Pancreas (tissue), 10 donors: Measurements from ENCODE around the gene PROKR1. TPM values are rescaled to one million over a fixed set of nuclear protein-coding genes. Genes with fewer than 3 reads are reported as not detected.

Experiments
- ATAC-seq, 4 donors: fragments of 200-7000 bp; cut with Tn5 transposase; one replicate each; pipeline versions ENCODE4 v1.8.0 to v1.9.1; 2020; ENCODE audit warnings: mild to moderate bottlenecking in 4 of 4, moderate library complexity in 4 of 4
- DNase-seq, 6 donors: peaks; one replicate each; pipeline ENCODE4 v3.0.0-alpha.2; 2020
- FAIRE-seq: peaks from 2 replicates; lab custom pipeline; 2012; peaks lifted over from hg19 to GRCh38; lab: Jason Lieb, UNC
- H3K27ac ChIP-seq, 4 donors: fragments of 200-600 bp; sonication (generic); 1 replicate in 3 of 4; 2 replicates in 1 of 4; pipeline versions ENCODE4 v1.5.0 to v1.8.0; 2020
- H3K27me3 ChIP-seq, 4 donors: fragments of 200-600 bp; one replicate each; pipeline ENCODE4 v1.8.0; 2021
- H3K36me3 ChIP-seq, 3 donors: fragments of 200-600 bp; sonication (generic) in 1 of 3; one replicate each; pipeline versions ENCODE4 v1.5.0 to v1.8.0; 2020 to 2021
- H3K4me1 ChIP-seq, 3 donors: fragments of 200-600 bp; one replicate each; pipeline ENCODE4 v1.8.0; 2021
- H3K4me3 ChIP-seq, 4 donors: fragments of 200-600 bp; sonication (generic) in 2 of 4; one replicate each; pipeline versions ENCODE4 v1.5.0 to v1.8.0; 2020 to 2021
- H3K9me3 ChIP-seq, 4 donors: fragments of 200-600 bp; one replicate each; pipeline ENCODE4 v1.8.0; 2021
- CTCF ChIP-seq, 4 donors: fragments of 200-600 bp; sonication (generic) in 3 of 4; IDR thresholded peaks; one replicate each; pipeline versions ENCODE4 v1.5.0 to v1.8.0; 2021; ENCODE audit warnings: antibody characterized with exemption in 4 of 4
- WGBS, 2 donors: extraction: QIAGEN DNeasy Blood & Tissue Kit; methylation state at CpG; one replicate each; pipeline ENCODE4 v1.1.7; 2013; 5-methylcytosine and 5-hydroxymethylcytosine counted together
- intact Hi-C, 3 donors: fragments of 100-400 bp; cut with DNase I; formaldehyde crosslinking; loops; one replicate each; pipeline versions ENCODE4 v1.11.1 to v1.14.2; 2022
- polyA plus RNA-seq, 2 donors: library from polyadenylated mRNA; stranded (reverse); fragments of 200-250 nt; gene quantifications; one replicate each; pipeline ENCODE4 v1.2.3, GENCODE V29; 2013
- total RNA-seq, 6 donors: library from RNA; stranded (reverse); fragmentation: NEBNext Ultra II Directional in 4 of 6; extraction: Animal tissue kit (Norgen Biotek cat#: 25700) in 4 of 6; gene quantifications; one replicate each; pipeline versions ENCODE4 v1.2.1 to v1.2.4, GENCODE V29; 2021 to 2023
- donor health status: healthy with polysubstance abuse.
- donor health status: DM: no; HTN: no; CAD: no; lungs with moderate emphysema.
- donor health status: DM: no; HTN: no; CAD: no.
- donor health status: control.
- donor health status: control.
- donor health status: Bipolar disorder and iron deficiency.
- donor health status: DM: yes; HTN: yes; CAD: no.
- donor health status: DM: no; HTN: no; CAD: no.
- donor health status: DM: no; HTN: no; CAD: no.
- donor health status: DM: yes; HTN: yes; CAD: no.

The PROKR1 gene
- total and polyA plus RNA-seq, 8 donors, result 0.02 to 0.04 TPM; not detected in 6

- Histone ChIP-seq H3K9me3 (no peaks in the 10 kb centered on the region), H3K27me3 (no peaks in the 10 kb centered on the region), H3K4me3 (no peak overlapping the region), H3K36me3 (no peaks in the 10 kb centered on the region), H3K27ac (no peak overlapping the region), H3K4me1 (no peaks in the 10 kb centered on the region)
- FAIRE-seq (no peak), DNase-seq (no peak), ATAC-seq (no peak)
- intact Hi-C loops, result no loop called here
- TF ChIP-seq CTCF (IDR thresholded peaks at IDR 0.05), result no peak
- WGBS, 2 donors, result 88 to 96% methylated on average over 2 of the region's 2 CpGs
Observed at GRCh38 chr2:68693951-68694350, 50.6 kb downstream of the PROKR1 start.

GRCh38 chr2:68695971-68696370, 52.6 kb downstream of the PROKR1 start:
- no peaks in the 10 kb centered on the region for H3K27me3 ChIP-seq
- ATAC-seq (no peak), FAIRE-seq (no peak), DNase-seq (no peak)
- H3K9me3 ChIP-seq, result no peaks in the 10 kb centered on the region
- H3K4me3 ChIP-seq, result no peak overlapping the region
- H3K27ac ChIP-seq, result no peak overlapping the region
- intact Hi-C loops, result no loop called here
- H3K36me3 ChIP-seq, result no peaks in the 10 kb centered on the region
- TF ChIP-seq CTCF (IDR thresholded peaks at IDR 0.05), result no peak
- no peaks in the 10 kb centered on the region for H3K4me1 ChIP-seq
- WGBS, 2 donors, result 70 to 77% methylated on average over 4 of the region's 4 CpGs

- ATAC-seq, result no peak
- Histone ChIP-seq H3K9me3 (no peaks in the 10 kb centered on the region), H3K27ac (no peak overlapping the region), H3K4me3 (no peak overlapping the region), H3K36me3 (no peaks in the 10 kb centered on the region), H3K27me3 (no peaks in the 10 kb centered on the region), H3K4me1 (no peaks in the 10 kb centered on the region)
- FAIRE-seq, result no peak
- intact Hi-C loops, result no loop called here
- no peak for DNase-seq
- TF ChIP-seq CTCF (IDR thresholded peaks at IDR 0.05), result no peak
- 67 to 78% methylated on average over 2 of the region's 2 CpGs for WGBS, 2 donors
Observed at GRCh38 chr2:68696554-68696953, 53.2 kb downstream of the PROKR1 start.

- no peaks in the 10 kb centered on the region for H3K27me3 ChIP-seq
- H3K27ac ChIP-seq, result no peak overlapping the region
- H3K9me3 ChIP-seq, result no peaks in the 10 kb centered on the region
- 65 to 87% methylated on average over 4 of the region's 4 CpGs for WGBS, 2 donors
- no peaks in the 10 kb centered on the region for H3K36me3 ChIP-seq
- no peak overlapping the region for H3K4me3 ChIP-seq
- no peak for DNase-seq
- no peak for FAIRE-seq
- no peak for ATAC-seq
- intact Hi-C loops, result no loop called here
- H3K4me1 ChIP-seq, result no peaks in the 10 kb centered on the region
- TF ChIP-seq CTCF (IDR thresholded peaks at IDR 0.05), result no peak
Observed at GRCh38 chr2:68698567-68699377, 55.4 kb downstream of the PROKR1 start.

- Histone ChIP-seq H3K4me3 (no peak overlapping the region), H3K27me3 (no peaks in the 10 kb centered on the region), H3K36me3 (no peaks in the 10 kb centered on the region), H3K27ac (no peak overlapping the region), H3K9me3 (no peaks in the 10 kb centered on the region), H3K4me1 (no peaks in the 10 kb centered on the region)
- no peak for TF ChIP-seq CTCF (IDR thresholded peaks at IDR 0.05)
- WGBS, 2 donors, result 92 to 95% methylated on average over 2 of the region's 2 CpGs
- intact Hi-C loops, result no loop called here
- FAIRE-seq (no peak), ATAC-seq (no peak), DNase-seq (no peak)
Observed at GRCh38 chr2:68700560-68700959, 57.2 kb downstream of the PROKR1 start.
